Kidney glomerular epithelial cell (primary cell): ENCODE data around the gene DPP9.

Source experiments
- DNase-seq: peaks from one replicate; lab custom pipeline; 2025; lab: John Stamatoyannopoulos, UW

DPP9 gene

DNA sequence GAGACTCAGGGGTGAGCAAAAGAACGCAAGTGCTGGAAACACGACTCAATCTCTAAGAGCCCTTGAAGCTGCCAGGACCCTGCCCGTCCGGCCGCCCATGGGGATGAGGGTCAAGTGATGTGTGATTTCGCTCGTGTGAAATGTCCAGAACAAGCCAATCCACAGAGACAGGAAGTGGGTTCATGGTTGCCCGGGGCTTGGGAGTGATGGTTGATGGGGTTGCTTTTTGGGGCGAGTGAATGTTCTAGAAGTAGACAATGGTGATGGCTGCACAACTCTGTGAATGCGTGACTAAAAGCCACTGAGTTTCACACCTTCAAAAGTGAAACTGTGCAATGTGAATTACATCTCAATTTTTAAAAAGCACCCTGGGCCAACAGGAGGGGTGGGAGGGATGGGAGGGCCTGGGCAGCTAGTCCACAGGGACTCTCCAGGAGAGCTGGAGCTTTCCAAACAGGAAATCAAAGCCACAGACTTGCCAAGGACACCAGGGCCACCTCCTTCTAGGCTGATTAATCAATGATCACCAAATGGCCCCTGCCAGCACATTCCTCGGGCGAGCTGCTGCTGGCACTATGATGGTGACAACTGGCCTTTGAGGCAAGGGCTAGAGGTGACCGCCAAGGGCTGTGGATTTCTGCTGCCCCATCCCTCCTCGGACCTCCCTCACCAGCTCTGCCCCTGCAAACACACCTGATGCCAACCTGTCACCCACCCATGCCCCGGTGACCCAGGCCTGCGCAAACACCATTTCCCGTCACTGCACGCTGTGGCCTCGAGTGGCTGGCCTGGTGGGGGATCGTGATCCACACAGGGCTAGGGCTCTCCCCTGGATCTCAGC is 14.0 kb downstream of the DPP9 start:
- no peak for DNase-seq

DNA sequence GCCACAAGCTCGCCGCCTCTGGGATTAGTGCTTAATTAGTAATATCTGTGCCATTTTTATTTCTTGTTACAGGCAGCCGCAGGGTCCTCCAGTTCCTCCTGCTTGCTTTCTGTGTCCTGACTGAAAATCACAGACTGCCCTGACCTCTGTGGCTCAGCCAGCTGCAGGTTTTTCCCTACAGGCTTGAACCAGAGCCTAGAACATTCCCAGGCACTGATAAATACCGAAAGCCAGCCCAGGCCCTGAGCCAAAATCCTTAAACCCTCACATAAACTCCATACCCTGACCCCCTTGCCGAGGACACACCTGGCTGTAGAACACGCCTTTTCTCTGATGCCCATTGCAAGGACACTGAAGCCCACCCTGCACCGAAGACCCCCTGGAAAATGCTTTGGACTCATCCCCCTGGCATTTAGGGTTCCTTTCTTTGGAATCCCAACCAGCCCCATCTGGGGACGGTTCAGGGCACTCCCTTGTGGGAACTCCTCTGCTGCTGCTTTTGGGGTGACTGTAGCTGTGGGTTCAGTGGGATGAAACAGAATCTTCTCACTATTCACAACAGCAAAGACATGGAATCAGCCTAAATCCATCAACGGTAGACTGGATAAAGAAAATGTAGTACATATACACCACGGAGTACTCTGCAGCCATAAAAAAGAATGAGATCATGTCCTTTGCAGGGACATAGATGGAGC is 15.5 kb downstream of the DPP9 start:
- no peak for DNase-seq

DNA sequence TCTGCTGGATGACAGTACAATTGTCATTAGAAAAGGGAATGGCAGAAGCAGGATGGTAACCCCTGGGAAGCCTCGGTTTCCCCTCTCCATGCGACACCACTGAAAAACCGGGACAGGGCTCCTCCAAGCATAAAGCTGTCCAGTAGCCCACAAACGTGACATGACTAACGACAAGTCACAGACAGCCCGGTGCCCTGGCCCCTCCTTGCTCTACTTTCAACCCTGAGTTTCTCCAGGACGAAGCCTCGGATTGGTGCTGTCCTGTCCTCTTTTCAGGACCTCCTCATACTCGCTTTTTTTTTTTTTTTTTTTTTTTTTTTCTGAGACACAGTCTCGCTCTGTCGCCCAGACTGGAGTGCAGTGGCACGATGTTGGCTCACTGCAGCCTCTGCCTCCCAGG is 16.3 kb downstream of the DPP9 start:
- DNase-seq: no peak

DNA sequence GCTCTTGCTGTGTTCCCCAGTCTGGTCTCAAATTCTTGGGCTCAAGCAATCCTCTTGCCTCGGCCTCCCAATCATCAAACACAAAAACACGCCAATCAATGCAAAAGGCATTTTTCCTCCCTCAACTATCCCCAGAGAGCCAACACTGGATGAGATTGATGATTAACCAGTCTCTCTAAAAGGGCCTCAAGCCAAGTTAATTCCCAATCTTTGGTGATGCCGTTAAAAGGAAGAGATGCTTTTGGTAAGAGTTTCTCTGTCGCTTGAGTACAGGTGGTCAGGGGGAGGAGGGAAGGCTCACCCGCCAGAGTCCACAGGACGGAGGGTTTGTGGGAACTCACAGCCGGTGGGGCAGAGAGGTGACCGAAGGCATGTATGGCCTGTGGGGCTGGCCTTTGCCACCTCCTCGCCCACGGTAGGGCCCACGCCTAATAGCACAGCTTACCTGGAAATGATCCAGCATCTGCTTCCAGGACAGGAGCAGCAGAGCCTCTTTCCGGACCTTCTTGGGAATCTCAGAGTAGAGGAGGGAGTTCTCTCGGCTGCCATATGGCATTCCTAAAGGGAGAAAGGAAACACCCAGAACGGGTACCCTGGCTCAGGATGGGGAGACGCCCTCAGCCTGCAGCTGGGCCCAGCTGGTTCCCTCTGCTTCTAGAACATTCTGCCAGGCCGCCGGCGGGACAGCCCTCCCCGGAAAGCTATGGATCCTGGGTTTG is 18.1 kb downstream of the DPP9 start:
- no peak for DNase-seq

DNA sequence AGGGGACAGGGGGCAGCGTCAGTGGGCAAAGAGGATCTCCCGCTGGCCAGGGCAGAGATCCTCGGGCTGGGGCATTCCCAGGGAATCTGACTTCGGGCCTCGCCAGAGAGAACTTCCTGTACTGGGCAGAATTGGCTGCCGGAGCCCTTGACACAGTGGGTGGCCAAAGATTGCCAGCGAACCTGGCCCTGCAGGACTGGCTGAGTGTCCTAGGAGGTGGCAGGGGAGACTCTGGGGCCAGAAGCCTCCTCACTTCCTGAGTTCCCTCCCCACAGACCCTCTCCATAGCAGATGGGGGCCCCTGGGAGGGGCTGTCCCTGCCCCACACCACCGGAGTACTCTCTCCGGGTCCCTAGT is 19.3 kb downstream of the DPP9 start:
- no peak for DNase-seq

DNA sequence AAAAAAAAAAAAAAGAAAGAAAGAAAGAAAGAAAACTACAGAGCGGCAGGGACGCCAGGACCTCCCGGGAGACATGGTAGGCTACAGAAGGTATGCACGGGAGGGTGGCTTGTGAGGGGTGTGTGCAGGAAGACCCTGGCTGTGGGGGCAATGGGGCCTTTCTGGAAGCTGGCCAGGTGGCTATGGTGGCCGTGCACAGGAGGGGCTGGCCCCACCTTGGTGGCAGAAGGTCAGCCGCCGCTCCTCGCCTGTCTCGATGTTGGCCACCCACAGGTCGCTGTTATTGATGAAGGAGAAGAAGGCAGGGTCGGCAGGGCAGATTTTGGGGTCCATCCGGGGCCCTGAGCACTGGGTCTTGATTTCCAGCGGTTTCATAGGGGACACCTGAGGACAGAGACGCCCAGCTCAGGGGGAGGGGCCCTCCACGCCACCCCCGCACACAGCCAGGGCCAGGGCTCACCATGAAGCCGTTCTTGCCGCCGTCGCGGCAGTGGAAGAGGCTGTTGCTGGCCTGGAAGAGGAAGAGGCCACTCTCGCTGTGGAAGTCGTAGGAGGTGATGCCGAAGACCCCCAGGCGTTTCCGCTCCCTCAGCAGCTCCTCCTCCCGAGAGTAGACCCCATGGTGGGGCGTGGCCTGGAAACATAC is 19.8 kb downstream of the DPP9 start:
- no peak for DNase-seq

DNA sequence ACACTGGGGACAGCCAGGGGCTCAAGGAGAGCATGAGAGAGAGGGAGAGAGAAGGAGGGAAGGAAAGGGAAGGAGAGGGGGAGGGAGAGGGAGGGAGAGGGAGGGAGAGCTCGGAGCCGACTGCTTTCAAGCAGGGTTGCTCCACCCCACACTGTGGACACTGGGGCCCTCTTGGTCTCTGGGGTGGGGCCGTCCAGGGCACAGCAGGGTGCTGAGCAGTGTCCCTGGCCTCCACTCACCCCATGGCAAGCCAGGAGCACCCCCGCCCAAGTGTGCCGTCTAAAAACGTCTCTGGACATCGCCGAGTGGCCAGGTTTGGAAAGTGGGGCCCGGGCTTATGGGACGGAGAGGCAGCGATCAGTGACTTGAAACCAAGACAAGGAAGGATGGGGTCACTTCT is 20.9 kb downstream of the DPP9 start:
- DNase-seq: no peak

DNA sequence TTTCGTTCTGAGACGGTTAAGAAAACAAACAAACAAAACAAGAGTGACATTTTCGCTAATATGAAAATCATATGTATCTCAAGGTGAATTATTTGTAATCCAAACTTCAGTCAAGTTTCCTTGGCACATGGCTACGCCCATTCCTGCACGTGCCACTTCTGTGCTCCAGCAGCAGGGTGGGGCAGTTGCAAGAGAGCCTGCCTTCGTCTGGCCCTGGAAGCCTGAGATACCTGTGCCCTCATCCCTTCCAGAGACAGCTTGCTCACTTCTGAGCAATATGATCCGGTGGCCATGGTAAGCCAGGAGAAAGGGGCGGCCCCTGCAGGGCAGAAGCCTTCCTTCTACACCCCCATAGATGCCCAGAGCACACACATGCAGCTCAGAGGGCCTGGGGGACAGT is 22.1 kb downstream of the DPP9 start:
- DNase-seq: no peak

DNA sequence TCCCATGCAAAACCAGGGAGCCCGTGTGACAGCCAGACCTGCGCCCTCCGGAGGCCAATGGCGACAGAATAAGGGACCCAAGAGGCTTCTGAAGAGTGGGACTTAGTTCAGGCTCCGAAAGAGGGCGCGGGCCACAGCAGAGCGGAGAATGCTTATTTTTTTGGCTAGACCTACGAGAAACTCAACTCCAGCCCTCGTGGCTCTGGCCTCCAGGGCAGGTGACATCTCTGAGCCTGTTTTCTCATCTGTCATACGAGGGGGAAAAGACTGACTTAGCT is 23.0 kb downstream of the DPP9 start:
- DNase-seq: no peak

DNA sequence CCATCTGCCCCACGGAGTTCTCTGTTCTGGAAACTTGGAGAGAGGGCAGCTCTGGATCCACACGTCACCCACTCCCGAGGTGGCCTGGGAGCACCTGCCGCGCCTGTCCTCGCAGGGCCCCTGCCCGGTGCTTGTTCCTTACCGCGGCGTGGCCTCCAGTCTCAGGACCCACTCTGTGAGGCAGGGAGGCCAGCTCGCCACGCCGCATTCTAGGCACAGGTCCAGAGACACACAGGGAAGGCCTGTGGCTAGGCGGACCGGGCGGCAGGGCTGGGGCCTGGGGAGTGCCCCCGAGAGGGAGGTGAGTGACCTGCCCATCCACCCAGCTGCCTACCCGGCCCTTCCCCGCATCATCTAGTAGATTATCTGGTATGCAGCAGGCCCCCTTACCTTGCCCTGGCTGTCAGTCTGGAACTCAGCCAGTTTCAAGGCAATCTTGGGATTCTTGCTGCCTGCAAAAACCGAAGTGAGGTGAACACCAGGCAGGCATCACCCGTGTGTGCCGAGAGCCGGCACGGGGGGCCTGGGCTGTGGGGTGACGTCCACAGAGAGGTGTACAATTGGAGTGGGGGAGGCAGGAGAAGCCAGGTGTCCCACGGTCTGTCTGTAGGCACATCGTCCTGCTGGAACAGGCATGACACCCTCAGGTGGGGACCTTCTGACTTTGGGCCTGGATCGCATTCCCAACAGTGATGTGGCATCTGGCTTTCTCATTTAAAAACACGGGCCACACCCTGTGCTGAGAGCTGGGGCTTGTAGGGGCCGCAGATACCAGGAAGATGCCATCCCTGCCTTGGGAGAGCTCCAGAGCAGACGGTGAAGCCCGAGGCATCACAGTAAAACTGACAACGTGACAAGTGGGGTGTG is 23.6 kb downstream of the DPP9 start:
- no peak for DNase-seq

DNA sequence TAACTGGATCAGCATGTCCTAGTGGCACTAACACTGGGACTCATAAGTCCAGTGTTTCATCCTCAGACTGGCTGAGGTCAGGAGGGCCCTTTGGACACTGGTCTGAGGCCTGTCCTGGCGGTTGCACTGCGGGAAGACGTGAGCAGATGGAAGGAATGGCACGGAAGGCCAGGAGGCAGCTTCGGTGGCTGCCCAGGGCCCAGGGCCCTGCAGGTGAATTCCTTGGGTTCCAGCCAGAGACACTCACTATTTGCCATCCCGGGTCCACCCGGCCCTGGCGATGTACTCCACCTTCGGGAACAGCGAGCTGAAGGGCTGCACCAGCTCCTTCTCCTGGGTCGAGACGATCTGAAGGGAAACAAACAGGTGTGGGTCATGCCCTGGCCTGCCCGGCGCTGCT is 26.3 kb downstream of the DPP9 start:
- DNase-seq: no peak

DNA sequence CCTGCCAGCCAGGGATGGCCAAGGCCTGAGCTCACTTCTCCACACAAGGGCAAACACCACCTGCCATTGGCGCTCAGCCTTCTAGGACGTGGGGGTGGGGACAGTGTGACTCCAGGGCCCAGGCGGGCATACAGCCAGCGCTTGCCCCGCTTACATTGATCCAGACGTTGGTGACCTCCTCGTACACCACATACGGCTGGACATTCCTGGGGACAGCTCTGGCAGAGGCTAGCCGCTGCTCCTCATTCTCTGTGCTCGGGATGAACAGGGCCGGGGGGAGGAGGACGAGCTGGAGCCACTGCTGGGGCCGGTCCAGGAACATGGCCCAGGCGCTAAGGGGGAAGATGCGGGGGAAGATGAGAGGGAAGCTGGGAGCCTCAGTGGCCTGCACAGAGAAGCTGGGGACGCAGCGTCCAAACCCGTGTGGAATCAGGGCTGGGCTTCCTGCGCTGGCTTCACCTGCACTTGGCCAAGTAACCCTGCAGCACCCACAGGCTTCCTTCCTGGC is 28.4 kb downstream of the DPP9 start:
- DNase-seq: no peak

DNA sequence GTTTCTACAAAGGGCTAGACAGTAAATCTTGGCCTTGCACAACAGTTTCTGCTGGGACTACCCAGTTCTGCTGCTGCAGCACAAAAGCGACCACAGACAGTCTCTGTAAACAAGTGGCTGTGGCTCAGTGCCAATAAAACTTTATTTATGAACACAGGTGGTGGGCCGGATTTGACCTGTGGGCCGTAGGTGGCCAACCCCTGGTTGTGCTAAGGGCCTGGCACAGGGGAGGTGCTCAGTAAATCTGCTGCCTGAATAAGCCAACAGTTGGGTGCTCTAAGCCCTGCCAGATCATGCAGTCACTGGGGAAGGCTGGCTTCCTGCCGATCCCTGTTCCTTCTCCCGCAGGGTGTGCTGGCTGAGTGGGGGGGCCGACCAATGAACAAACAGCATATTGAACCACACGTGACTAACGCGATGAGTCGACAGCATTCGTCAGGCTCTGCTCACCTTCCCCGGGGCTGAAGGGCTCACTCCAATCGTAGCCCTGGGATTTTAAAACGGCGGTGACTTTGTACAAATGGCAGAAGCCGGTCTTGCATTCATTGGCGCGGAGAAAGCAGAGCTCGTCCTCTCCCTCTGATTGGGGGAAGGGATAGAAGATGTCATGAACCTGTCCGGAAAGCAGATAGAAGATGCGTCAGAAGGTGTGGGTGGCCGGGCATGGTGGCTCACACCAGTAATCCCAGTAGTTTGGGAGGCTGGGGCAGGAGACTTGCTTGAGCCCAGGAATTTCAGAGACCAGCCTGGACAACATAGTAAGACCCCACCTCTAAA is 29.2 kb downstream of the DPP9 start:
- DNase-seq: peak; percentile 11

DNA sequence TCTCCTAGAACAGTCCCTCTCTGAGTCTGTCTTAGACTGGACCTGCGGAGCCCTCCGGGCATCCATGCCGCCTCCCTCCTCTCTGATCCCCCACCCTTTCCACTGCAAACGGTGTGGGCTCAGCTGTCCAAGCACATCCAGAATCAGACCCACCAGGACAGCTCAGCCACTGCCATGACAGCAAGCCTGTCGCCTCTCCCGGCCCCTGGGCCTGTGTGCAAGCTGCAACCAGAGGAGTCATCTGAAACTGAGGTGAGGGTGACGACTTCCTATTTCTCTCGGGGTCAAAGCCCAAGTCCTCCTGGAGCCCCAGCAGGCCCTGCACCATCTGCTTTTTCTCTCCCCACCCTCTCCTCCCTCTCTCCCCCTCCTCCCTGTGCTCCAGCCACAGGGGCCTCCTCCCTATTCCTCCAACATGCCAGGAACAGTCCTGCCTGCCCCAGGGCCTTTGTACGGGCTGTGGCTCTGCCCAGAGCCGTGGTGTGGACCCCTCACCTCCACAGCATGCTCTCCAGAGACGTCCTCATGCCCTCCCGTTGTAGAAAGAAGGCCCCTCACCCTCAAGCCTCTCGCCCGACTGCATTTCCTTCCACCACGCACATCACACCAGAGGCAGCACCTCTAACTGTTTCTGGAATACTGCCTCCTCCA is 30.0 kb downstream of the DPP9 start:
- no peak for DNase-seq

DNA sequence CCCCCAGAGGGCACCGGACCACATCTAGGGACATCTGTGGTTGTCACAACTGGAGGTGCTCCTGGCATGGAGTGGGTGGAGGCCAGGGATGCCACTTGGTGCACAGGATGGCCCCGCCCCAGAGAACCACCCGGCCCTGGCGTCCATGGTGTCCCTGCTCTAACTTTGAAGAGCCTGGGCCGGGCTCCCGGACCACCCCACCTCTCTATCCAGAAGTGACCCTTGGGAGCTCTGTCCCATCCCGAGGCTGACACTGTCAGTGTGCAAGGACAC is 30.6 kb downstream of the DPP9 start:
- DNase-seq: no peak

DNA sequence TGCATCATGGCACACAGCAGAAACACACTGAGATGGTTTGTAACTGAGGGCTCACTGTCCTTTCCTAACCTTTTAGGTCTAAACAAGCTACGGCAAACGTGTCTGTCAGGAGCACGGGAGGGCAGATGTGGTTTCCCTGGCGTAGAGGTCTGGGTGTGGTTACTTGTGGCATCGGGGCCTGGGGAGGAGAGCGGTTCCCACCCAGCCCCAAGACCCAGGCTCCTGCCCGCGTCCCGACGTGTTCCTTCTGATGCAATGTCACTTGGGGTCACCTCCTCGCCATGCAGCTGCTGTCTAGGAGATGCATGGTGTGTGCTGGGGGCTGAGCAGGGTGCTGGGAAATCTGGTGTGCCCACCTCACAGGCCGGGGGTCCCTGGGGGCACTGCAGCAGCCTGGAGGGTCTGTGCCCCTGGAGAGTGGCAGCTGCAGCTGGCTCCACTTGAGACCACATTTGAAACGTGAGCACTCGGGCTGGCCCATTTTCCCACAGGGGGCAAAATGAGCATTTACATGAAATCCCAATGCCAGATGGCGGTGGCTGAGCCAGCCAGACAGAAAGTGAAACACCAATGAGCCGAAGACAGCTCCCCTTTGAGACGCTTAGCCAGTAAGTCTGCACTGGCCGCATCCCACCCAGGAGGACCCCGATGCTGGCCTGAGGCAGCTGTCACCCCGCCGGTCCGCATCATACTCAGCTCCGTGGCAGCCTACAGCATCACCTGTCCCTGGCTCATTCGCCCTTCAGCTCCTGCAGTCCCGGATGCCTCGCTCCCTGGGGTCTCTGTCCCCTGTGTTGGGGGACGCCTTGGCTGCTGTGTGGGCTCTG is 31.2 kb downstream of the DPP9 start:
- no peak for DNase-seq

DNA sequence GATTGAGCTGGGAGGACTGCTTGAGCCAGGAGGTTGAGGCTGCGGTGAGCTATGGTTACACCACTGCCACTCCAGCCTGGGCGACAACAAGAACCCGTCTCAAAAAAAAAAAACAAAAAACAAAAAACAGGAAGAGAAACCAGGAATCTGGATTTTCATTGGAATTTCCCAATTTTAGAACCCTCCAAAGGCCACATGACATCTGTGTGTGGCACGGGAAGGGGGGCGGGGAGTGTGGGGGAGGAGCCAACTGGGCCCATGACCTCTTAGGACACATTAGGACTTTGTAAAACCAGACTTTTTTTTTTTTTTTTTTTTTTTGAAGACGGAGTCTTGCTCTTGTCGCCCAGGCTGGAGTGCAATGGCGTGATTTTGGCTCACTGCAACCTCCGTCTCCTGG is 32.3 kb downstream of the DPP9 start:
- DNase-seq: no peak

DNA sequence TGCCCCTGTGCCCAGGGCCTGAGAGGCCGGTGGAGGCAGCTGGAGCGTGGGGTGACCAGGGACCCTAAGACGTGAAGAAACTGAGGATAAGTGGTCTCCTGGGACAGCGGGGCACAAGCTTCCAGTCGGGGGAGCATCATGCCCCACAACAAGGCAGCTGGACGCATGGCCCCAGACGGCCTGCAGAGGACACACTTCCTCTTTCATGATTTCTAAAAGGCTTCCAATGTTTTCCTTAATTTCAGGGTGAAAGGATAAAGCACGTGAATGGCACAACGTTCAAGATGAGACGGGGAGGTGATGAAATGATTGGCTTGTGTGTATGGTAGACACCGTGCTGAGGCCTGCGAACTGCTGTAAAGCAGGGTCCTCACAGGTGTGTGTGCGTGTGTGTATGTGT is 33.3 kb downstream of the DPP9 start:
- no peak for DNase-seq

DNA sequence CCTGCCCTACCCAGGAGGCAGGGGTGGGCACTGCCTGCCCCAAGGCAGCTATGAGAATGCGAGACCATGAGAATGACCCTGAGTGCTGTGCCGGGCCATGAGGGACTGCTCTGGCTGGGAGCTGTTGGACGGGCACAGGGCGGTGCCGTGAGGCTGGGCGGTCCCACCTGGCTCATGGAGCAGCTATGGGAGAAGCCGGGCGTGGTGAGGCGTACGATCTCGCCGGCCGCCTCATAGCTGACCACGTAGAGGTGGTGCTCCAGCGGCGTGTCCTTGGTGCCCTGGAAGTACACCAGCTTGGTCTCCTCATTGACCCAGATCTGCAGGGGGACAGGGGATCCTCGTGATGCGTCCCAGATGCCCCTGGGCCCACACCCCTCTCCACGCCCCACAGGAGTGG is 34.2 kb downstream of the DPP9 start:
- no peak for DNase-seq

DNA sequence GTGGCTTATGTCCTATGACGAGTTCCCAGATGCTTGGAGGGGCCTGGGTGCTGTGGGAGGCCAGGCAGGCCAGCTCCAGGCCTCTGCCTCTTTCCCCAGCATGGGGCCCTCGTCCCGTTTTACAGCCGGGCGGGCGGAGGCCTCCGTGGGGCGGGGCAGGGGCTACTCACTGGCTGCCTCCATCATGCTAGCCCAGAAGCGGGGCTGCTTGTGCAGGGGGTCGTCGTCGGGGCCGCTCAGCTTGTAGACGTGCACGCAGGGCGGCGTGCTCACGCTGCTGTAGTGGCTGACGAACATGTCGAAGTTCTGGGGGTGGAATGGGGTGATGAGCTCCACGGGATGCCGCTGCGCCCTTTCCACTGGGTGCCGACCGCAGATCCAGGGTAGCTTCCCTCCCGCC is 35.1 kb downstream of the DPP9 start:
- DNase-seq: no peak
